ENCODE data around the gene IVNS1ABP. TPM values are rescaled to one million over a fixed set of nuclear protein-coding genes. Genes with fewer than 3 reads are reported as not detected.

Gene IVNS1ABP
- total and polyA plus RNA-seq, 2 of the 13 experiments (the other 11 are each of a cell fraction or from before 2014, with no cell fraction given): 49.1 to 51.7 TPM

- peak; percentile 87; the same call in 1 of the 2 replicates for TF ChIP-seq AHDC1 (CRISPR knock-in tag; IDR thresholded peaks at IDR 0.05; ENCODE audit: borderline replicate concordance)
- TF ChIP-seq SAFB2 (CRISPR knock-in tag; IDR thresholded peaks at IDR 0.05; ENCODE audit: borderline replicate concordance, low read depth): no peak
- 0 out of 2 replicates have a peak, but pooled peaks have one; percentile 46 for TF ChIP-seq ZSCAN29 (CRISPR knock-in tag; conservative IDR thresholded peaks at IDR 0.05)
- no peak for TF ChIP-seq ZNF30 (CRISPR knock-in tag; IDR thresholded peaks at IDR 0.05)
- TF ChIP-seq ZNF609 (CRISPR knock-in tag; IDR thresholded peaks at IDR 0.05; ENCODE audit: borderline replicate concordance): peak; percentile 24; the same call in 1 of the 2 replicates
- peak; percentile 75 for TF ChIP-seq NCOA2 (CRISPR knock-in tag; IDR thresholded peaks at IDR 0.05)
- TF ChIP-seq ZMAT5 (CRISPR knock-in tag; IDR thresholded peaks at IDR 0.05; ENCODE audit: borderline replicate concordance, low read depth): no peak
- no peak for TF ChIP-seq GABPA (IDR thresholded peaks at IDR 0.05; ENCODE audit: low read depth, low read length)
- TF ChIP-seq GABPA (CRISPR knock-in tag; IDR thresholded peaks at IDR 0.05; ENCODE audit: low read depth): 0 out of 2 replicates have a peak, but pooled peaks have one; percentile 31
- TF ChIP-seq ZSCAN9 (CRISPR knock-in tag; IDR thresholded peaks at IDR 0.05; ENCODE audit: borderline replicate concordance): 0 out of 2 replicates have a peak, but pooled peaks have one; percentile 40
- TF ChIP-seq MIXL1 (CRISPR knock-in tag; IDR thresholded peaks at IDR 0.05): peak; percentile 83
- peak; percentile 82; the same call in 1 of the 2 replicates for TF ChIP-seq BCL6 (CRISPR knock-in tag; IDR thresholded peaks at IDR 0.05)
- TF ChIP-seq TEAD2 (CRISPR knock-in tag; IDR thresholded peaks at IDR 0.05): no peak
- no peak for TF ChIP-seq E2F2 (CRISPR knock-in tag; IDR thresholded peaks at IDR 0.05; ENCODE audit: borderline replicate concordance)
- TF ChIP-seq ZNF230 (CRISPR knock-in tag; IDR thresholded peaks at IDR 0.05): no peak
- TF ChIP-seq POGK (CRISPR knock-in tag; conservative IDR thresholded peaks at IDR 0.05): no peak
- TF ChIP-seq IRF2 (CRISPR knock-in tag; IDR thresholded peaks at IDR 0.05): 0 out of 2 replicates have a peak, but pooled peaks have one; percentile 64
Measured at GRCh38 chr1:185350027-185350442, 33.0 kb upstream of the IVNS1ABP start (continued).

Measured in HepG2 (cell line).